Nephron (organoid): Measurements from ENCODE around the gene SLC9C2.
"Not testable (repeated sequence)": the region's sequence is repeated elsewhere in the genome, so short reads cannot be mapped to it uniquely, and the experiment has no call there.

Experiments
- H3K27ac Mint-ChIP-seq, 3 experiments: 2 replicates each; pipeline ENCODE4 v1.8.0; 2020; ENCODE audit warnings: mixed read lengths in 3 of 3, mild to moderate bottlenecking in 2 of 3, moderate library complexity in 1 of 3
- H3K27me3 Mint-ChIP-seq: 2 replicates; pipeline ENCODE4 v1.8.0; 2021; ENCODE audit warnings: low read depth, mild to moderate bottlenecking, moderate library complexity, mixed read lengths
- H3K36me3 Mint-ChIP-seq: 2 replicates; pipeline ENCODE4 v1.8.0; 2020; ENCODE audit warnings: low read depth, mixed read lengths
- H3K4me1 Mint-ChIP-seq: 2 replicates; pipeline ENCODE4 v1.8.0; 2020; ENCODE audit warnings: mixed read lengths
- H3K4me3 Mint-ChIP-seq, 3 experiments: 2 replicates each; pipeline ENCODE4 v1.8.0; 2020; ENCODE audit warnings: mild to moderate bottlenecking in 3 of 3, mixed read lengths in 3 of 3, moderate library complexity in 2 of 3
- H3K9me3 Mint-ChIP-seq: 2 replicates; pipeline ENCODE4 v1.8.0; 2020; ENCODE audit warnings: mixed read lengths
- CTCF ChIP-seq, 3 experiments: fragments of 200-600 bp; sonication (generic); IDR thresholded peaks; one replicate each; pipeline ENCODE4 v1.5.0; 2021; ENCODE audit warnings: antibody characterized with exemption in 3 of 3; ENCODE audit not compliant: unreplicated experiment in 3 of 3

SLC9C2 gene

GRCh38 chr1:173467426-173467825, 135.4 kb downstream of the SLC9C2 start:
- Mint-ChIP-seq H3K9me3 (peaks cover 71% of the 10 kb centered on the region), H3K36me3 (peaks cover 57% of the 10 kb centered on the region), H3K27ac (no peak overlapping the region), H3K4me3 (no peak overlapping the region), H3K27me3 (no peaks in the 10 kb centered on the region), H3K4me1 (peaks cover 4% of the 10 kb centered on the region)
- TF ChIP-seq CTCF (IDR thresholded peaks at IDR 0.05; ENCODE audit: unreplicated experiment in 3 of 3) = no peak

GRCh38 chr1:173464185-173464584, 138.7 kb downstream of the SLC9C2 start:
- H3K27me3 Mint-ChIP-seq = not testable (repeated sequence)

GRCh38 chr1:173462666-173463065, 140.2 kb downstream of the SLC9C2 start:
- H3K4me3 Mint-ChIP-seq = peak overlapping the region in 2 of 3 experiments; percentile 37 to 76
- H3K27me3 Mint-ChIP-seq, H3K27ac Mint-ChIP-seq: not testable (repeated sequence)
- H3K4me1 Mint-ChIP-seq = peaks cover 14% of the 10 kb centered on the region
- H3K9me3 Mint-ChIP-seq = peaks cover 54% of the 10 kb centered on the region
- peaks cover 51% of the 10 kb centered on the region for H3K36me3 Mint-ChIP-seq

More at GRCh38 chr1:173464185-173464584, 138.7 kb downstream of the SLC9C2 start:
- not testable (repeated sequence) for H3K4me1 Mint-ChIP-seq
- Mint-ChIP-seq H3K36me3 (peaks cover 60% of the 10 kb centered on the region), H3K4me3 (peak overlapping the region in 1 of 3 experiments; percentile 40), H3K27ac (peak overlapping the region; percentile 1 to 30 (median 18)), H3K9me3 (peaks cover 60% of the 10 kb centered on the region)

GRCh38 chr1:173459885-173460284, 143.0 kb downstream of the SLC9C2 start:
- Mint-ChIP-seq H3K4me1 (peaks cover 14% of the 10 kb centered on the region), H3K9me3 (peaks cover 28% of the 10 kb centered on the region)
- no peak for TF ChIP-seq CTCF (IDR thresholded peaks at IDR 0.05; ENCODE audit: unreplicated experiment in 3 of 3)

GRCh38 chr1:173454966-173455524, 147.8 kb downstream of the SLC9C2 start:
- Mint-ChIP-seq H3K27ac (no peak overlapping the region), H3K36me3 (peaks cover 12% of the 10 kb centered on the region), H3K9me3 (no peaks in the 10 kb centered on the region), H3K4me3 (no peak overlapping the region), H3K27me3 (no peaks in the 10 kb centered on the region), H3K4me1 (peaks cover 11% of the 10 kb centered on the region)
- no peak for TF ChIP-seq CTCF (IDR thresholded peaks at IDR 0.05; ENCODE audit: unreplicated experiment in 3 of 3)

More at GRCh38 chr1:173459885-173460284, 143.0 kb downstream of the SLC9C2 start:
- peak overlapping the region in 2 of 3 experiments; percentile 70 to 86 for H3K4me3 Mint-ChIP-seq
- peaks cover 43% of the 10 kb centered on the region for H3K36me3 Mint-ChIP-seq
- H3K27ac Mint-ChIP-seq = no peak overlapping the region
- H3K27me3 Mint-ChIP-seq = no peaks in the 10 kb centered on the region

GRCh38 chr1:173453982-173454381, 148.9 kb downstream of the SLC9C2 start:
- no peaks in the 10 kb centered on the region for H3K27me3 Mint-ChIP-seq
- no peak overlapping the region for H3K4me3 Mint-ChIP-seq
- H3K4me1 Mint-ChIP-seq = peaks cover 5% of the 10 kb centered on the region
- no peak for TF ChIP-seq CTCF (IDR thresholded peaks at IDR 0.05; ENCODE audit: unreplicated experiment in 3 of 3)
- H3K36me3 Mint-ChIP-seq = peaks cover 9% of the 10 kb centered on the region
- H3K9me3 Mint-ChIP-seq = peaks cover 5% of the 10 kb centered on the region
- no peak overlapping the region for H3K27ac Mint-ChIP-seq

- Mint-ChIP-seq H3K9me3 (peaks cover 9% of the 10 kb centered on the region), H3K27me3 (no peaks in the 10 kb centered on the region), H3K27ac (no peak overlapping the region), H3K4me1 (no peaks in the 10 kb centered on the region), H3K36me3 (peaks cover 16% of the 10 kb centered on the region), H3K4me3 (no peak overlapping the region)
- no peak for TF ChIP-seq CTCF (IDR thresholded peaks at IDR 0.05; ENCODE audit: unreplicated experiment in 3 of 3)
These were observed 150.9 kb downstream of the SLC9C2 start for GRCh38 chr1:173451981-173452380.
